ENCODE data around the gene TRPM5.
A peak's percentile ranks its signal among the peaks of the same experiment; 100 is the strongest.
"Not testable (repeated sequence)": the region's sequence is repeated elsewhere in the genome, so short reads cannot be mapped to it uniquely, and the experiment has no call there.

Gene TRPM5, protein sequence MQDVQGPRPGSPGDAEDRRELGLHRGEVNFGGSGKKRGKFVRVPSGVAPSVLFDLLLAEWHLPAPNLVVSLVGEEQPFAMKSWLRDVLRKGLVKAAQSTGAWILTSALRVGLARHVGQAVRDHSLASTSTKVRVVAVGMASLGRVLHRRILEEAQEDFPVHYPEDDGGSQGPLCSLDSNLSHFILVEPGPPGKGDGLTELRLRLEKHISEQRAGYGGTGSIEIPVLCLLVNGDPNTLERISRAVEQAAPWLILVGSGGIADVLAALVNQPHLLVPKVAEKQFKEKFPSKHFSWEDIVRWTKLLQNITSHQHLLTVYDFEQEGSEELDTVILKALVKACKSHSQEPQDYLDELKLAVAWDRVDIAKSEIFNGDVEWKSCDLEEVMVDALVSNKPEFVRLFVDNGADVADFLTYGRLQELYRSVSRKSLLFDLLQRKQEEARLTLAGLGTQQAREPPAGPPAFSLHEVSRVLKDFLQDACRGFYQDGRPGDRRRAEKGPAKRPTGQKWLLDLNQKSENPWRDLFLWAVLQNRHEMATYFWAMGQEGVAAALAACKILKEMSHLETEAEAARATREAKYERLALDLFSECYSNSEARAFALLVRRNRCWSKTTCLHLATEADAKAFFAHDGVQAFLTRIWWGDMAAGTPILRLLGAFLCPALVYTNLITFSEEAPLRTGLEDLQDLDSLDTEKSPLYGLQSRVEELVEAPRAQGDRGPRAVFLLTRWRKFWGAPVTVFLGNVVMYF (N-terminal part only)

DNA sequence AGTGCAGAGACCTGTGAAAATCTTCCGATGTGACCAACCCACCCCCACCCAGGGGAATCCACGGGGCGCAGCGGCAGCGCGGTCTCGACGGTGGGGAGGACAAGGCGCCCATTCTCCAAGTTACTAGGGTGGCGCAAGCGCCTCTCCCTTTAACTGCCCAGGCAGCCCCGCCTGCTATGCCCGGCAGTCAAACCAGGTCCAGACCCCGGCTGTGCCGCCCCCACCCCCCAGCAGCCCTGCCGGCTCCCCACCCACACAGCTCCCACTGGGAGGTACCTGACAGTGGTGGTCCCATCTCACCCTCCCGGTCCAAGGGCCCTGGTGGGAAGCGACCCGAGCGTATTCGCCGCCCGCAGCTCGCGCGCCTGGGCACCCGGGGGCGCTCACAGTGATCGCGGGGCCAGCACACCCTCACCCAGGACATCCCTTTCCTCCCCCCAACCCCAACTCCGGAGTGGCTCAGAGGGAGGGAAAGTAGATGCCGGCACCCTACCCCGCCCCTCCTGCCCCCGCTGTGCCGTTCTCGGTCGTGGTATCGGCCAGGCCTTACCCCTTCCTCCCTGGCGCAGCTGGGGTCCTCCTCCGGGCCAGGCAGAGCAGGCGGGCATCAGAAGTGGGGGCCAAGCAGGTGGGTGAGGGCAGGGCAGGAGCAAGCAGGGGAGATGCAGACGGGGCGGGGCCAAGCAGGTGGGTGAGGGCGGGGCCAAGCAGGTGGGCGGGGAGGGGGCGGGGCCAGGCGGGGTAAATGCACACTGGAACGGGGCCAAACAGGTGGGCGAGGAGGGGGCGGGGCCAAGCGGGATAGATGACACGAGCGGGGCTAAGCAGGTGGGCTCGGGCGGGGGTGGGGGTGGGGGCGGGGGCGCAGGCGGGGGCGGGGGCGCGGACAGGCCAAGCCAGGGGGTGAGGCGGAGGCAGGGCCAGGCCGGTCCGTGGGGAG, at the start of gene TRPM5:
TRPM5 (minus strand) TSS at position 634 of the 940 bp plus-strand sequence. CDS start 21,478 bp downstream, outside the sequence.
- Histone ChIP-seq H3K9me3 (ENCODE audit: control insufficient read depth, low read depth, low read length) (no peaks in the 10 kb centered on the region), H3K27ac (ENCODE audit: low read length) (no peak within 1 kb of the TSS), H3K36me3 (ENCODE audit: control insufficient read depth, low read depth, low read length) (no peaks in the 10 kb centered on the region), H3K4me1 (ENCODE audit: control insufficient read depth, low read depth, low read length) (no peaks in the 10 kb centered on the region), H3K27me3 (ENCODE audit: control insufficient read depth, insufficient read depth, low read length) (peaks cover 67% of the 10 kb centered on the region), H3K4me3 (ENCODE audit: low read length) (peak within 1 kb of the TSS; percentile 41), H3K9ac (ENCODE audit: low read length) (no peak within 1 kb of the TSS)

GRCh38 chr11:2489083-2489482, 44.8 kb upstream of the TRPM5 start:
- H3K36me3 ChIP-seq (ENCODE audit: control insufficient read depth, low read depth, low read length) = no peaks in the 10 kb centered on the region
- no peak overlapping the region for H3K4me3 ChIP-seq (ENCODE audit: low read length)
- H3K9ac ChIP-seq (ENCODE audit: low read length) = no peak overlapping the region
- no peak overlapping the region for H3K27ac ChIP-seq (ENCODE audit: low read length)
- H3K9me3 ChIP-seq (ENCODE audit: control insufficient read depth, low read depth, low read length) = peaks cover 9% of the 10 kb centered on the region
- H3K4me1 ChIP-seq (ENCODE audit: control insufficient read depth, low read depth, low read length) = no peaks in the 10 kb centered on the region
- H3K27me3 ChIP-seq (ENCODE audit: control insufficient read depth, insufficient read depth, low read length) = peaks cover 45% of the 10 kb centered on the region

DNA sequence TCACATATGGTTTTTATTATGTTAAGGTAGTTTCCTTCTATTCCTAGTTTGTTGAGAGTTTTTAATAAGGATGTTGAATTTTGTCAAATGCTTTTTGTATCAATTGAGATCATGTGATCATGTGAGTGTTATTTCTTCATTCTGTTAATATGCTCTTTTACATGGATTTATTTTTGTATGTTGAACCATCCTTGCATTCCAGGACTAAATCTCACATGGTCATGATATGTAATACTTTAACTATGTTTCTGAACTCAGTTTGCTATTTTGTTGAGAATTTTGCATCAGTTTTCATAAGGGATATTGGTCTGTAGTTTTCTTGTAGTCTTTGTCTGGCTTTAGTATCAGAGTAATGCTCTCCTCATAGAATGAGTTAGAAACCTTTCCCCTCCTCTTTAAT, 43.7 kb upstream of the TRPM5 start:
- no peak overlapping the region for H3K9ac ChIP-seq (ENCODE audit: low read length)
- H3K36me3 ChIP-seq (ENCODE audit: control insufficient read depth, low read depth, low read length) = no peaks in the 10 kb centered on the region
- H3K4me3 ChIP-seq (ENCODE audit: low read length) = no peak overlapping the region
- H3K9me3 ChIP-seq (ENCODE audit: control insufficient read depth, low read depth, low read length) = peaks cover 9% of the 10 kb centered on the region
- H3K27me3 ChIP-seq (ENCODE audit: control insufficient read depth, insufficient read depth, low read length) = peaks cover 50% of the 10 kb centered on the region
- no peak overlapping the region for H3K27ac ChIP-seq (ENCODE audit: low read length)
- no peaks in the 10 kb centered on the region for H3K4me1 ChIP-seq (ENCODE audit: control insufficient read depth, low read depth, low read length)

- H3K9me3 ChIP-seq (ENCODE audit: control insufficient read depth, low read depth, low read length) = peaks cover 10% of the 10 kb centered on the region
- H3K27ac ChIP-seq (ENCODE audit: low read length) = no peak overlapping the region
- no peaks in the 10 kb centered on the region for H3K36me3 ChIP-seq (ENCODE audit: control insufficient read depth, low read depth, low read length)
- H3K4me3 ChIP-seq (ENCODE audit: low read length) = no peak overlapping the region
- H3K4me1 ChIP-seq (ENCODE audit: control insufficient read depth, low read depth, low read length) = no peaks in the 10 kb centered on the region
- H3K9ac ChIP-seq (ENCODE audit: low read length) = no peak overlapping the region
- H3K27me3 ChIP-seq (ENCODE audit: control insufficient read depth, insufficient read depth, low read length) = peaks cover 43% of the 10 kb centered on the region
Measured at GRCh38 chr11:2484576-2485125, 40.3 kb upstream of the TRPM5 start.

DNA sequence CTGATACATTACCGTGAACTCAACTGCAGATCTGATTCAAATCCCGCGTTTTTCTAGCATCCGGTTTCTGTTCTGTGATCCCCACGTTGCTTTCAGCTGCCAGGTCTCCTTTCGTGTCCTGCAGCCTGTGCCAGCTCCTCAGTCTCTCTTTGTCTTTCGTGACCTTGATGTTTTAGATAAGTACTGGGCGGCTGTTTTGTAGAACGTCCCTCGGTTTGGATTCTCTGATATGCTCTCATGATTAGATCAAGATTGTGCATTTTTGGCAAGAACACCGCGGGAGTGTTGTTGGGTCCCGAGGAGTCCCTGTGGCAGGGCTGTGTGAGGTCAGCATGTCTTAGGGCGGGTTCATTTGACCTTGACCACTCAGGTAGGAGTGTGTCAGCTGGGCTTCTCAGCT, 39.1 kb upstream of the TRPM5 start:
- Histone ChIP-seq H3K9ac (ENCODE audit: low read length) (no peak overlapping the region), H3K4me1 (ENCODE audit: control insufficient read depth, low read depth, low read length) (no peaks in the 10 kb centered on the region), H3K27me3 (ENCODE audit: control insufficient read depth, insufficient read depth, low read length) (peaks cover 42% of the 10 kb centered on the region), H3K9me3 (ENCODE audit: control insufficient read depth, low read depth, low read length) (peaks cover 9% of the 10 kb centered on the region), H3K27ac (ENCODE audit: low read length) (no peak overlapping the region), H3K36me3 (ENCODE audit: control insufficient read depth, low read depth, low read length) (no peaks in the 10 kb centered on the region), H3K4me3 (ENCODE audit: low read length) (no peak overlapping the region)

DNA sequence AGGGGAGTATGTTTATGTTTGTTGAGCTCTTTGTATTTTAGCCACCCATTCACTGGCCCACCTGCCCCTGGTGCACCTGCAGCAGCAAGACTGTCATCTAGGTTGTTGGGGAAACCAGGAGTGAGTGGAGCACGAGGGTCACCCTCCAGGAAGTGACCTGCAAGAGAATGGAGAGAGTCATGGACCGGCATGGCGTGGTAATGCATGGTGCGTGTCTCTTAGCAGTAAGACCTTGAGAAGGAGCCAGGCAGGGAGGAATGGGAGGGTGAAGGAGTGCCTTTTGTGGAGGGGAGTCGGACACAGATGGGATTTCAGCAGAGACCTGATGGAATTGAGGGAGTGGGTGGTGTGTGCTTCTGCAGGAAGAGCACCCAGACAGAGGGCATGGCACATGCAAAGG, 38.4 kb upstream of the TRPM5 start:
- Histone ChIP-seq H3K27me3 (ENCODE audit: control insufficient read depth, insufficient read depth, low read length) (peaks cover 41% of the 10 kb centered on the region), H3K36me3 (ENCODE audit: control insufficient read depth, low read depth, low read length) (no peaks in the 10 kb centered on the region), H3K9me3 (ENCODE audit: control insufficient read depth, low read depth, low read length) (peaks cover 3% of the 10 kb centered on the region), H3K27ac (ENCODE audit: low read length) (no peak overlapping the region), H3K9ac (ENCODE audit: low read length) (no peak overlapping the region), H3K4me1 (ENCODE audit: control insufficient read depth, low read depth, low read length) (no peaks in the 10 kb centered on the region), H3K4me3 (ENCODE audit: low read length) (no peak overlapping the region)

DNA sequence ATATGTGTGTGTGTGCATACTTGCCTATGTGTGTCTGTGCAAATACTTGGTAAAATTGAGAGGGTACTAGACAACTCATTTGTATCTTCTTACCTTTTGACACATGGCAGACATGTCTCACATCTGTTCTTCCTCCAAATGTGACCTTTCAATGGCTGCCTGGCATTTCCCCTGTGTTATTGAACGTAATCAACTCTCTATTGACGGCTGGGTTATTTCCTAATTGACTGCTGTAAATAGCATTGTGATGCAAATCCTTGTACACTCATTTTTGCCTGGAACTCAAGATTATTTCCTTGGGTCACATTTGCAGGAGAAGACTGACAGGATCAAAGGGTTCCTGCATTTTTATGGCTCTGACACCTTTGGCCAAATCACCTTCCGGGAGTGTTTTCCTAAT, 37.9 kb upstream of the TRPM5 start:
- Histone ChIP-seq H3K4me1 (ENCODE audit: control insufficient read depth, low read depth, low read length) (no peaks in the 10 kb centered on the region), H3K36me3 (ENCODE audit: control insufficient read depth, low read depth, low read length) (no peaks in the 10 kb centered on the region), H3K4me3 (ENCODE audit: low read length) (no peak overlapping the region), H3K9ac (ENCODE audit: low read length) (no peak overlapping the region), H3K9me3 (ENCODE audit: control insufficient read depth, low read depth, low read length) (peaks cover 3% of the 10 kb centered on the region), H3K27me3 (ENCODE audit: control insufficient read depth, insufficient read depth, low read length) (peaks cover 45% of the 10 kb centered on the region), H3K27ac (ENCODE audit: low read length) (no peak overlapping the region)

GRCh38 chr11:2481253-2481652, 36.9 kb upstream of the TRPM5 start:
- Histone ChIP-seq H3K27me3 (ENCODE audit: control insufficient read depth, insufficient read depth, low read length) (peaks cover 45% of the 10 kb centered on the region), H3K4me1 (ENCODE audit: control insufficient read depth, low read depth, low read length) (no peaks in the 10 kb centered on the region), H3K9me3 (ENCODE audit: control insufficient read depth, low read depth, low read length) (peaks cover 3% of the 10 kb centered on the region), H3K9ac (ENCODE audit: low read length) (no peak overlapping the region), H3K4me3 (ENCODE audit: low read length) (no peak overlapping the region), H3K27ac (ENCODE audit: low read length) (no peak overlapping the region), H3K36me3 (ENCODE audit: control insufficient read depth, low read depth, low read length) (no peaks in the 10 kb centered on the region)

DNA sequence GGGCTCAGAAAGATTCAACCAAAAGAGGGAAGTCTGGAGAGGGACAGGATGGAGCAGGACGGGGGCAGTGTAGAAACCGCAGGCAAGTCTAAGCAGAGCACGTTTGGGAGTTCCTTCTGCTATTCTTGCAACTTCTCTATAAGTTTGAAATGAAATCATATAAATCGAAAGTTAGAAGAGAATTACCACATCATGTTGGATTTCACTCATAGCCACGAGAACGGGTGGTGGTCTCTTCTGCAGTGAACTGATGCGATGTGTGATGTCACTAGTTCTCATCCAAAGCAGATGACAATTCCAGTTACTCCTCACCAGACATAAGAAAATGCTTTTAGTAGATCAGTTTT, 36.5 kb upstream of the TRPM5 start:
- Histone ChIP-seq H3K27ac (ENCODE audit: low read length) (no peak overlapping the region), H3K27me3 (ENCODE audit: control insufficient read depth, insufficient read depth, low read length) (peaks cover 45% of the 10 kb centered on the region), H3K9me3 (ENCODE audit: control insufficient read depth, low read depth, low read length) (peaks cover 3% of the 10 kb centered on the region), H3K36me3 (ENCODE audit: control insufficient read depth, low read depth, low read length) (no peaks in the 10 kb centered on the region), H3K4me1 (ENCODE audit: control insufficient read depth, low read depth, low read length) (no peaks in the 10 kb centered on the region), H3K9ac (ENCODE audit: low read length) (no peak overlapping the region), H3K4me3 (ENCODE audit: low read length) (no peak overlapping the region)

DNA sequence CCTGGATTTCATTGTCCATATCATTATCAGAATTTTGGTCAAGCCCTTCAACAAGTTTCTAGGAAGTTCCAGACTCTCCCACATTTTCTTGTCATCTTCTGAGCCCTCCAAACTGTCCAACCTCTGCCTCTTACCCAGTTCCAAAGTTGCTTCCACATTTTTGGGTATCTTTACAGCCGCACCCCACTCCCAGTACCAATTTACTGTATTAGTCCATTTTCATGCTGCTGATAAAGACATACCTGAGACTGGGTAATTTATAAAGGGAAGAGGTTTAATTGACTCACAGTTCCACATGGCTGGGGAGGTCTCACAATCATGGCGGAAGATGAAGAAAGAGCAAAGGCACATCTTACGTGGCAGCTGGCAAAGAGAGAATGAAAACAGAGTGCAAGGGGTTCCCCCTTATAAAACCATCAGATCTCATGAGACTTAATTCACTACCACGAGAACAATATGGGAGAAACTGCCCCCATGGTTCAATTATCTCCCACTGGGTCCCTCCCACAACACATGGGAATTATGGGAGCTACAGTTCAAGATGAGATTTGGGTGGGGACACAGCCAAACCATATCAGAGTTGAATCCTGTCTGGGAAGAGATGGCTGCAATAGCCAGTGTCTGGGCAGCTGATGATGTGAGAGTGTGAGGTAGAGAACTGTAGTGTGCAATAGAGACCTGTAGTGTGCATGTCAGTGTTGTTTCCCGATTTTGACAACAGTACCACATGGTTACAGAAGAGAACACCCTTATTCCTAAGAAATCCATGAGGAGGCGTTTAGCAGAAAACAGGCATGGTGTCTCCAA, 36.0 kb upstream of the TRPM5 start:
- H3K4me3 ChIP-seq (ENCODE audit: low read length); H3K9me3 ChIP-seq (ENCODE audit: control insufficient read depth, low read depth, low read length); H3K4me1 ChIP-seq (ENCODE audit: control insufficient read depth, low read depth, low read length); H3K27ac ChIP-seq (ENCODE audit: low read length); H3K36me3 ChIP-seq (ENCODE audit: control insufficient read depth, low read depth, low read length); H3K9ac ChIP-seq (ENCODE audit: low read length): not testable (repeated sequence)
- H3K27me3 ChIP-seq (ENCODE audit: control insufficient read depth, insufficient read depth, low read length) = peaks cover 46% of the 10 kb centered on the region
